Measurements from ENCODE around the gene FKRP. TPM values are rescaled to one million over a fixed set of nuclear protein-coding genes. Genes with fewer than 3 reads are reported as not detected.

The FKRP gene
- total RNA-seq, 1 experiment from 2014 or later, result 10.6 TPM

GRCh38 chr19:46731007-46731501, 14.8 kb upstream of the FKRP start:
- TF ChIP-seq CTCF (conservative IDR thresholded peaks at IDR 0.05) (no peak), EZH2 (IDR thresholded peaks at IDR 0.05; ENCODE audit: low read depth) (no peak)
- peaks cover 58% of the 10 kb centered on the region for H3F3A ChIP-seq (ENCODE audit: insufficient read depth, low read depth)
- H3K4me3 ChIP-seq, result peak overlapping the region; percentile 2; the same call in 1 of the 2 replicates
- DNase-seq, result peak; percentile 92 to 96
- ChIA-PET CTCF (no interaction called here), POLR2A (ENCODE audit: unreplicated experiment) (interaction anchor here (0.5 to 0.8 kb wide), 2 partner anchors 16 to 17 kb away, joined by 4 to 5 read pairs; no protein-coding TSS in a partner anchor)
- H3K4me1 ChIP-seq (replicated peaks; ENCODE audit: insufficient read depth), result peaks cover 54% of the 10 kb centered on the region
- no peak overlapping the region for H2AFZ ChIP-seq
- peaks cover 47% of the 10 kb centered on the region for H4K20me1 ChIP-seq (ENCODE audit: insufficient read depth)
- H3K4me2 ChIP-seq, result peak overlapping the region; percentile 72
- peaks cover 47% of the 10 kb centered on the region for H3K79me2 ChIP-seq (ENCODE audit: low read depth)
- H3K9me3 ChIP-seq (ENCODE audit: insufficient read depth, low read depth), result no peaks in the 10 kb centered on the region
- H3K27me3 ChIP-seq (ENCODE audit: insufficient read depth, low read depth), result no peaks in the 10 kb centered on the region
- no TSS peak for BruUV-seq (replicated peaks)
- H3K27ac ChIP-seq, result peak overlapping the region; percentile 83
- H3K36me3 ChIP-seq (ENCODE audit: low read depth), result peaks cover 45% of the 10 kb centered on the region
- no peaks in the 10 kb centered on the region for H3K9me2 ChIP-seq (ENCODE audit: insufficient read depth)
- intact Hi-C loops (cut with micrococcal nuclease; ENCODE audit: unreplicated experiment), result loop anchor here (1.0 to 5.0 kb wide), 3 partner anchors 14 to 56 kb away; partner anchors contain the start of genes PRKD2 and SLC1A5

GRCh38 chr19:46731584-46731983, 14.3 kb upstream of the FKRP start:
- POLR2A ChIA-PET (ENCODE audit: unreplicated experiment), result interaction anchor here (0.6 to 0.8 kb wide), 2 partner anchors 17 to 25 kb away, joined by 3 to 5 read pairs; no protein-coding TSS in a partner anchor
- BruUV-seq (replicated peaks), result no TSS peak
- CTCF ChIA-PET, result no interaction called here
- peaks cover 47% of the 10 kb centered on the region for H3K79me2 ChIP-seq (ENCODE audit: low read depth)
- peak in 1 of 2 experiments; percentile 56 for DNase-seq
- H3K27me3 ChIP-seq (ENCODE audit: insufficient read depth, low read depth), result no peaks in the 10 kb centered on the region
- peak overlapping the region; percentile 2; the same call in 1 of the 2 replicates for H3K4me3 ChIP-seq
- no peaks in the 10 kb centered on the region for H3K9me2 ChIP-seq (ENCODE audit: insufficient read depth)
- peaks cover 54% of the 10 kb centered on the region for H3K4me1 ChIP-seq (replicated peaks; ENCODE audit: insufficient read depth)
- peaks cover 58% of the 10 kb centered on the region for H3F3A ChIP-seq (ENCODE audit: insufficient read depth, low read depth)
- peak overlapping the region; percentile 83 for H3K27ac ChIP-seq
- H3K9me3 ChIP-seq (ENCODE audit: insufficient read depth, low read depth), result no peaks in the 10 kb centered on the region
- peaks cover 44% of the 10 kb centered on the region for H3K36me3 ChIP-seq (ENCODE audit: low read depth)
- peak overlapping the region; percentile 72 for H3K4me2 ChIP-seq
- H4K20me1 ChIP-seq (ENCODE audit: insufficient read depth), result peaks cover 48% of the 10 kb centered on the region
- TF ChIP-seq EZH2 (IDR thresholded peaks at IDR 0.05; ENCODE audit: low read depth) (no peak), CTCF (conservative IDR thresholded peaks at IDR 0.05) (no peak)
- intact Hi-C loops (cut with micrococcal nuclease; ENCODE audit: unreplicated experiment), result loop anchor here (1.0 to 5.0 kb wide), 3 partner anchors 14 to 56 kb away; partner anchors contain the start of genes PRKD2 and SLC1A5
- H2AFZ ChIP-seq, result no peak overlapping the region

GRCh38 chr19:46732172-46732938, 13.5 kb upstream of the FKRP start:
- peaks cover 36% of the 10 kb centered on the region for H3K36me3 ChIP-seq (ENCODE audit: low read depth)
- peak overlapping the region; percentile 72 for H3K4me2 ChIP-seq
- ChIA-PET CTCF (no interaction called here), POLR2A (ENCODE audit: unreplicated experiment) (interaction anchor here (0.6 kb wide), 1 partner anchor 26 kb away, joined by 3 read pairs; no protein-coding TSS in a partner anchor)
- H4K20me1 ChIP-seq (ENCODE audit: insufficient read depth), result peaks cover 53% of the 10 kb centered on the region
- H3K9me2 ChIP-seq (ENCODE audit: insufficient read depth), result no peaks in the 10 kb centered on the region
- peak overlapping the region; percentile 83 for H3K27ac ChIP-seq
- DNase-seq, result no peak
- no TSS peak for BruUV-seq (replicated peaks)
- TF ChIP-seq EZH2 (IDR thresholded peaks at IDR 0.05; ENCODE audit: low read depth), result no peak
- TF ChIP-seq CTCF (conservative IDR thresholded peaks at IDR 0.05), result no peak
- no peaks in the 10 kb centered on the region for H3K9me3 ChIP-seq (ENCODE audit: insufficient read depth, low read depth)
- intact Hi-C loops (cut with micrococcal nuclease; ENCODE audit: unreplicated experiment), result loop anchor here (5.0 kb wide), 1 partner anchor 55 kb away; the partner anchor contains the start of gene SLC1A5
- H3K27me3 ChIP-seq (ENCODE audit: insufficient read depth, low read depth), result no peaks in the 10 kb centered on the region
- peaks cover 53% of the 10 kb centered on the region for H3K79me2 ChIP-seq (ENCODE audit: low read depth)
- no peak overlapping the region for H2AFZ ChIP-seq
- no peak overlapping the region for H3K4me3 ChIP-seq
- H3K4me1 ChIP-seq (replicated peaks; ENCODE audit: insufficient read depth), result peaks cover 54% of the 10 kb centered on the region
- H3F3A ChIP-seq (ENCODE audit: insufficient read depth, low read depth), result peaks cover 58% of the 10 kb centered on the region

All from PC-9 (cell line).